ENCODE data around the gene TET2.

The TET2 gene

GRCh38 chr4:105182211-105182610 is 35.5 kb downstream of the TET2 start:
- DNase-seq = no peak
- no peak for TF ChIP-seq GATA1 (IDR thresholded peaks at IDR 0.05; ENCODE audit: low read depth, low read length)
- TF ChIP-seq POLR2A (IDR thresholded peaks at IDR 0.05; ENCODE audit: low read length) = no peak

- no peak for DNase-seq
- TF ChIP-seq POLR2A (IDR thresholded peaks at IDR 0.05; ENCODE audit: low read length) (no peak), GATA1 (IDR thresholded peaks at IDR 0.05; ENCODE audit: low read depth, low read length) (no peak)
These were observed 37.8 kb downstream of the TET2 start for GRCh38 chr4:105184316-105184980.

DNA sequence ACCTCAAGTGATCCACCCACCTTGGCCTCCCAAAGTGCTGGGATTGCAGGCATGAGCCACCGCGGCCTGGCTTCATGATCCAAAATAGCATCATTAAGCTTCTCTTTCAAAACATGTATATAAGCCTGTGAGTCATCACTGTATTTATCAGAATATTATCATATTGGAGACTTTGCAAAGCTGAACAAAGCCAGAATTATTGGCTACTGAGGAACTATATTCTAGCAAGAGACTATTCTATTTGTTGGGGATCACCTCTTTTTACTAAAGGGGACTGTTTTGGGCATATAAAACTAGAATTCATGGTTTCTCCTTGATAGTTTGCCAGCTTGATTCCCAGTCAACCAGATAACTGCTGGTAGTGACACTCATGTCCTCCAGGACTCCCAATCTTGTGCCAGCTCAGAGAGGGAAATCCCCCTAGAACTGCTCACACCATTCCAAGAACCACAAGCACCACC is 40.1 kb downstream of the TET2 start:
- no peak for TF ChIP-seq POLR2A (IDR thresholded peaks at IDR 0.05; ENCODE audit: low read length)
- no peak for TF ChIP-seq GATA1 (IDR thresholded peaks at IDR 0.05; ENCODE audit: low read depth, low read length)
- peak in 1 of 2 experiments; percentile 22 for DNase-seq

DNA sequence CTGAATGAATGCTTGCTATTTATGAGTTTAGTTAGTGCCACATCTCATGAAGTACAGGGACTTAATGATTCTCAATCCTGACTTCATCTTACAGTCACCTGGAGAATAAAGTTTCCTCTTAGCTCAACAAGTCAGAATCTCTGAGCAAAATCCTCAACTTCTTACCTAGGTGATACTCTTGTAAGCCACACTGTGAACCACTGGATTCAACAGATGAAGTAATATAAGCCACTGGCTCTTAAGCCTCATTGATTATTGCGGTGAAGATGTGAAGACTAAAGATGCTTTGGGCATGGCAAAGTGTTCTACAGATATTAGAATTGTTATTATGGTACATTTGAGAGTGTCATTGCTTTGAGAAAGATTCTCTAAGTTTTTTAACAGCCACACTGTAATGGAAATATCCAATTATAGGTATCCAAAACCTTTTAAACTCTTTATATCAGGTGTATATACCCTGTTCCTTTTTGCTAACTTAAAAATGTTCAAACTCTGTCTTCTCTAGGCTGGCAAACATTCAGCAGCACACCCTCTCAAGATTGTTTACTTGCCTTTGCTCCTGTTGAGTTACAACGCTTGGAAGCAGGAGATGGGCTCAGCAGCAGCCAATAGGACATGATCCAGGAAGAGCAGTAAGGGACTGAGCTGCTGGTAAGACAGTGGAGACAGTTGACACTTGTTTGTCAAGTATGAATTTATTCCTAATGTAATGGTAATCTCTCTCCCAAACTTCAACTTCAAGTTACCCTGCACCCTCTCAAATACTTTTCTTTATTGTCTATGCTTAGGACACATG is 43.4 kb downstream of the TET2 start:
- no peak for DNase-seq
- TF ChIP-seq GATA1 (IDR thresholded peaks at IDR 0.05; ENCODE audit: low read depth, low read length) (no peak), POLR2A (IDR thresholded peaks at IDR 0.05; ENCODE audit: low read length) (no peak)

DNA sequence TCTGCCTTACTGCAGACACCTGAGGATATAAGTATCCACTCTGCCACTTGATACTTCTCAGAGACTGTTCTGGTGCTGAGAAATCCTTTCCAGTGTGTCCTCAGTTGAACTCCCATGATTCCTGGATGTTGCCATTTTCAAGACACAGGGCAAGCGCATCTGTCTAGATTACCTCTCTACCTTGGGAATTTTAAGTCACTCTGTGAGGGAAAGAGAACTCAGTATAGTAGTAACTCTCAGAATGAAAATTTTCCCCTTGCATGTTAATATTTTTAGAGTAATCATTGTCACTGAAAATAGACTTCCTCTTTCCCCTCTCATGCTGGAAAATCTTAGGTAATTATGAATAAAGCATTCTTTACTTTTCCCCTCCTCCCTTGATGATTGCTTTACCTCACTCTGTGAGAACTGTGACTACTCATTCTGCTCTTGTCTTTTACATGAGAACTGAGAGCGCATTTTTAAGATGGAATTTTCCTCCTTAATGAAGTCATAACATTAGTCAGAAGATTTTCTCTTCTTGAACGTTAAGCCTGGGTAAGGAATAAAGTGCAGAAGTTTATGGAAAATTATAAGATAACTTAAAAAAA is 45.0 kb downstream of the TET2 start:
- DNase-seq = no peak
- no peak for TF ChIP-seq POLR2A (IDR thresholded peaks at IDR 0.05; ENCODE audit: low read length)
- TF ChIP-seq GATA1 (IDR thresholded peaks at IDR 0.05; ENCODE audit: low read depth, low read length) = no peak

GRCh38 chr4:105192474-105192873 is 45.8 kb downstream of the TET2 start:
- no peak for DNase-seq
- TF ChIP-seq GATA1 (IDR thresholded peaks at IDR 0.05; ENCODE audit: low read depth, low read length) = no peak
- no peak for TF ChIP-seq POLR2A (IDR thresholded peaks at IDR 0.05; ENCODE audit: low read length)

GRCh38 chr4:105192910-105193309 is 46.2 kb downstream of the TET2 start:
- DNase-seq = no peak
- TF ChIP-seq POLR2A (IDR thresholded peaks at IDR 0.05; ENCODE audit: low read length) = no peak
- no peak for TF ChIP-seq GATA1 (IDR thresholded peaks at IDR 0.05; ENCODE audit: low read depth, low read length)

GRCh38 chr4:105193536-105193935 is 46.9 kb downstream of the TET2 start:
- TF ChIP-seq GATA1 (IDR thresholded peaks at IDR 0.05; ENCODE audit: low read depth, low read length) (no peak), POLR2A (IDR thresholded peaks at IDR 0.05; ENCODE audit: low read length) (no peak)

GRCh38 chr4:105194328-105195231 is 47.9 kb downstream of the TET2 start:
- TF ChIP-seq POLR2A (IDR thresholded peaks at IDR 0.05; ENCODE audit: low read length) (no peak), GATA1 (IDR thresholded peaks at IDR 0.05; ENCODE audit: low read depth, low read length) (no peak)
- DNase-seq = no peak

More at GRCh38 chr4:105193536-105193935, 46.9 kb downstream of the TET2 start:
- no peak for DNase-seq

- peak in 1 of 2 experiments; percentile 2 for DNase-seq
- TF ChIP-seq GATA1 (IDR thresholded peaks at IDR 0.05; ENCODE audit: low read depth, low read length) (no peak), POLR2A (IDR thresholded peaks at IDR 0.05; ENCODE audit: low read length) (no peak)
These were observed 50.0 kb downstream of the TET2 start for GRCh38 chr4:105196523-105197145.

GRCh38 chr4:105197777-105198176 is 51.1 kb downstream of the TET2 start:
- TF ChIP-seq GATA1 (IDR thresholded peaks at IDR 0.05; ENCODE audit: low read depth, low read length) = no peak
- no peak for TF ChIP-seq POLR2A (IDR thresholded peaks at IDR 0.05; ENCODE audit: low read length)
- no peak for DNase-seq

DNA sequence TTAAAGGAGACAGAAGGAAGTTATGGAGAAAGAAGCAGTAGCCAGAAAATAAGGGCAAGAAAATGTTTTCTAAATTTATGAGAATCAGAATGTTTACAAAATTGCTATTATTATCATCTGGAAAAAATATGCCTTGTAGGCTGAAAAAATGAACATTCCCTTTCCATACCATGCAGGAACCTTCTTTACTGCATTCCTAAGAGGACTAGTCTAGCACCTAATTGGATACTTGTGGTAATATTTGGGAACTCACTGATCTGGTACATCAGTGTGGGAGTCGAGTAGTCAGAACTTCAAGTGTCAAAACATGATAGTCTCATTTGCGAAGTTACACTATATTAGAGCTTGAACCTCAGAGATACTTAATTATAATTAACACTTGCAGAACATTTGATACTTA is 51.9 kb downstream of the TET2 start:
- no peak for DNase-seq
- TF ChIP-seq GATA1 (IDR thresholded peaks at IDR 0.05; ENCODE audit: low read depth, low read length) = no peak
- no peak for TF ChIP-seq POLR2A (IDR thresholded peaks at IDR 0.05; ENCODE audit: low read length)

DNA sequence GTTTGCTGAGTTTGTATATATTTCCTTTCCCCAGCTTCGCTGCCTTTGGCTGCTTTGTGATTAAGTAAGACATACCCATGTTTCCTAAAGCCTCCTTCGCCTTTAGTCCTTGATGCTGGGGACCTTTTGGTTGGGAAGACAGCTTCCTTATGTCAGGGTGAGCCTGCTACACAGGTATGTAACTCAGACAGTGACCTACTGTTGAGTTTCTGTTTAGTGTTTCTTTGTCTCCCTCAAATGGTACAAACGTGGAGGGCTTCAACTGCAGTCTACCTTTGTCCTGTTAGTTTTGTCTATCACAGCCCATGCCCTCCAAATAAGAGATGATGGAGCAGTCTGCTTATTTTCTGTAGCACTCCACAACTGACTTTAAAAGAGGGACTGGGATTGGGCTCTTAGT is 59.5 kb downstream of the TET2 start:
- DNase-seq = no peak
- TF ChIP-seq GATA1 (IDR thresholded peaks at IDR 0.05; ENCODE audit: low read depth, low read length) = no peak
- TF ChIP-seq POLR2A (IDR thresholded peaks at IDR 0.05; ENCODE audit: low read length) = no peak
